ENCODE data around the gene EBF3.

The EBF3 gene

GRCh38 chr10:129884398-129885078 is 79.5 kb downstream of the EBF3 start:
- TF ChIP-seq CTCF (IDR thresholded peaks at IDR 0.05), result no peak
- H3K4me1 ChIP-seq, result no peaks in the 10 kb centered on the region
- DNase-seq, result no peak
- intact Hi-C loops (cut with DNase I; ENCODE audit: low total_unique reads), result no loop called here
- H3K9me3 ChIP-seq, result no peaks in the 10 kb centered on the region
- no peaks in the 10 kb centered on the region for H3K36me3 ChIP-seq
- no peaks in the 10 kb centered on the region for H3K27me3 ChIP-seq
- H3K4me3 ChIP-seq, result no peak overlapping the region
- H3K27ac ChIP-seq, result no peak overlapping the region

- intact Hi-C loops (cut with DNase I; ENCODE audit: low total_unique reads), result no loop called here
- Histone ChIP-seq H3K4me3 (no peak overlapping the region), H3K27me3 (no peaks in the 10 kb centered on the region), H3K4me1 (no peaks in the 10 kb centered on the region), H3K9me3 (no peaks in the 10 kb centered on the region), H3K27ac (no peak overlapping the region), H3K36me3 (no peaks in the 10 kb centered on the region)
- DNase-seq, result no peak
- no peak for TF ChIP-seq CTCF (IDR thresholded peaks at IDR 0.05)
Measured at GRCh38 chr10:129883626-129884397, 80.3 kb downstream of the EBF3 start.

GRCh38 chr10:129883029-129883428 is 81.0 kb downstream of the EBF3 start:
- no peaks in the 10 kb centered on the region for H3K36me3 ChIP-seq
- intact Hi-C loops (cut with DNase I; ENCODE audit: low total_unique reads), result no loop called here
- H3K27me3 ChIP-seq, result no peaks in the 10 kb centered on the region
- no peaks in the 10 kb centered on the region for H3K4me1 ChIP-seq
- H3K27ac ChIP-seq, result no peak overlapping the region
- no peak for DNase-seq
- H3K9me3 ChIP-seq, result no peaks in the 10 kb centered on the region
- no peak for TF ChIP-seq CTCF (IDR thresholded peaks at IDR 0.05)
- no peak overlapping the region for H3K4me3 ChIP-seq

GRCh38 chr10:129882291-129883010 is 81.6 kb downstream of the EBF3 start:
- DNase-seq, result no peak
- Histone ChIP-seq H3K9me3 (no peaks in the 10 kb centered on the region), H3K4me3 (no peak overlapping the region), H3K36me3 (no peaks in the 10 kb centered on the region), H3K27ac (no peak overlapping the region), H3K27me3 (no peaks in the 10 kb centered on the region), H3K4me1 (no peaks in the 10 kb centered on the region)
- intact Hi-C loops (cut with DNase I; ENCODE audit: low total_unique reads), result no loop called here
- no peak for TF ChIP-seq CTCF (IDR thresholded peaks at IDR 0.05)

GRCh38 chr10:129881641-129882040 is 82.4 kb downstream of the EBF3 start:
- Histone ChIP-seq H3K9me3 (no peaks in the 10 kb centered on the region), H3K27ac (no peak overlapping the region), H3K4me1 (no peaks in the 10 kb centered on the region), H3K36me3 (no peaks in the 10 kb centered on the region), H3K27me3 (no peaks in the 10 kb centered on the region), H3K4me3 (no peak overlapping the region)
- no peak for DNase-seq
- TF ChIP-seq CTCF (IDR thresholded peaks at IDR 0.05), result no peak
- intact Hi-C loops (cut with DNase I; ENCODE audit: low total_unique reads), result no loop called here

Measured in tibial artery (tissue), 4 donors.